Stimulated activated CD4-positive, alpha-beta T cell treated with anti-CD3 and anti-CD28 coated beads, Interleukin-15, amount 100 ng/mL, for 48 hours (primary cell): Measurements from ENCODE around the gene FAP.

ENCODE experiments used
- DNase-seq, 2 donors: peaks; one replicate each; pipeline ENCODE4 v3.0.0-alpha.2; 2020; ENCODE audit warnings: low read depth in 2 of 2

FAP gene

GRCh38 chr2:162242586-162243280, 512 bp downstream of the FAP start:
- DNase-seq = no peak

- no peak for DNase-seq
These were observed 1.7 kb downstream of the FAP start for GRCh38 chr2:162241571-162241970.

GRCh38 chr2:162234620-162235462, 8.4 kb downstream of the FAP start:
- DNase-seq = no peak

- DNase-seq = no peak
These were observed 10.0 kb downstream of the FAP start for GRCh38 chr2:162233197-162233596.

- no peak for DNase-seq
These were observed 10.6 kb downstream of the FAP start for GRCh38 chr2:162232671-162233070.

GRCh38 chr2:162232027-162232426, 11.2 kb downstream of the FAP start:
- DNase-seq = no peak

- no peak for DNase-seq
These were observed 12.5 kb downstream of the FAP start for GRCh38 chr2:162230761-162231160.

GRCh38 chr2:162226836-162227235, 16.4 kb downstream of the FAP start:
- DNase-seq = no peak

- DNase-seq = peak; percentile 24 to 31
These were observed 22.2 kb downstream of the FAP start for GRCh38 chr2:162221064-162221463.

- no peak for DNase-seq
These were observed 22.9 kb downstream of the FAP start for GRCh38 chr2:162220368-162220767.

GRCh38 chr2:162219426-162219825, 23.8 kb downstream of the FAP start:
- DNase-seq = no peak

- no peak for DNase-seq
These were observed 25.6 kb downstream of the FAP start for GRCh38 chr2:162217598-162217997.

GRCh38 chr2:162215162-162215561, 28.1 kb downstream of the FAP start:
- no peak for DNase-seq

GRCh38 chr2:162212366-162212765, 30.9 kb downstream of the FAP start:
- DNase-seq = no peak

GRCh38 chr2:162211732-162212131, 31.5 kb downstream of the FAP start:
- no peak for DNase-seq

- no peak for DNase-seq
These were observed 32.9 kb downstream of the FAP start for GRCh38 chr2:162210385-162210784.

- DNase-seq = no peak
These were observed 41.0 kb downstream of the FAP start for GRCh38 chr2:162202203-162202602.

GRCh38 chr2:162200636-162201035, 42.6 kb downstream of the FAP start:
- DNase-seq = no peak

- no peak for DNase-seq
These were observed 43.3 kb downstream of the FAP start for GRCh38 chr2:162199913-162200312.

- no peak for DNase-seq
These were observed 45.0 kb downstream of the FAP start for GRCh38 chr2:162198239-162198638.

- no peak for DNase-seq
These were observed 46.0 kb downstream of the FAP start for GRCh38 chr2:162197069-162197825.

- DNase-seq = no peak
These were observed 46.6 kb downstream of the FAP start for GRCh38 chr2:162196638-162197037.

GRCh38 chr2:162188451-162188850, 54.8 kb downstream of the FAP start:
- no peak for DNase-seq
